SJCRH30 (cell line): ENCODE measurements around the gene CPPED1. TPM values are rescaled to one million over a fixed set of nuclear protein-coding genes. Genes with fewer than 3 reads are reported as not detected.

Experiments used
- DNase-seq, 2 experiments: peaks; one replicate each; pipeline ENCODE4 v3.0.0-alpha.2; 2015 to 2020
- H3K27ac ChIP-seq: fragments of 250-450 bp; sonication (Bioruptor Pico); 2 replicates; pipeline ENCODE4 v1.5.1; 2020; ENCODE audit warnings: mild to moderate bottlenecking, moderate library complexity
- H3K27me3 ChIP-seq: fragments of 250-450 bp; sonication (Bioruptor Pico); 2 replicates; pipeline ENCODE4 v1.5.1; 2020; ENCODE audit warnings: mild to moderate bottlenecking, moderate library complexity
- H3K36me3 ChIP-seq: fragments of 250-450 bp; sonication (Bioruptor Pico); 2 replicates; pipeline ENCODE4 v1.5.1; 2020; ENCODE audit warnings: mild to moderate bottlenecking, moderate library complexity
- H3K4me1 ChIP-seq: fragments of 250-450 bp; sonication (Bioruptor Pico); 2 replicates; pipeline ENCODE4 v1.5.1; 2020; ENCODE audit warnings: mild to moderate bottlenecking, moderate library complexity
- H3K4me3 ChIP-seq: fragments of 250-450 bp; sonication (Bioruptor Pico); 2 replicates; pipeline ENCODE4 v1.5.1; 2020; ENCODE audit warnings: mild to moderate bottlenecking, moderate library complexity
- H3K9me3 ChIP-seq: fragments of 250-450 bp; sonication (Bioruptor Pico); replicated peaks from 2 replicates; pipeline ENCODE4 v1.5.1; 2020; ENCODE audit warnings: mild to moderate bottlenecking, moderate library complexity
- total RNA-seq: library from RNA; depleted of rRNA; stranded (reverse); fragments of >200 nt; shearing (Covaris generic); gene quantifications from 2 replicates; pipeline ENCODE4 v1.2.3, GENCODE V29; 2014; rRNA removed

The CPPED1 gene
- total RNA-seq, 1 experiment from 2014 or later: 5.2 TPM

DNA sequence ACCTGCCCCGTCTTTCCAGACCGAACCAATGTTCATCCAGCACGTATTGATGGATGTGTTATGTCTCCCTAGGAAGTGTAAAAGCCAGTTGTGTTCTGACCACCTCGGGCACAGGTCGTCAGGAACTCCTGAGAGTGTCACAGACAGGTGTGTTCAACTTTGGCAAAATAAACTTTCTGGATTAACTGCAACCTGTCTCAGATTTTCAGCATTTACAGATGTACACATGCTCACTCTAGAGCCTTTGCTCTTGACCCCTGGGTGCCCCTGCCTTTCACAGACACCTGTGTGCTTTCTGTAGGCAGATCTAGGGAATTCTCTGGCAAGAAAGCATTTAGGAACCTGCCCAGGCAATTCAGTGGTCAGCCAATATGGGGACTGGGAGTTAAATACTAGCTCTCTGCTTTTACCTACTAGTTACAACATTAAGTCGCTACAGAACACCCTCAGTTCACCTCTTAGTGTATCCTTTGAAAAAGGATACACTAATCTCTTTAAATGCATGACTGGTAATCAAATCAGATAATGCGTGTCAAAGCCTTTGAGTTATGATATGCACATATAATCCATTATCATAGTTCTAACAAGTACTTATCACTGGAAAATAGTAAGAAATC, 188.9 kb downstream of the CPPED1 start:
- no peaks in the 10 kb centered on the region for H3K36me3 ChIP-seq
- no peak overlapping the region for H3K4me3 ChIP-seq
- H3K27me3 ChIP-seq: no peaks in the 10 kb centered on the region
- H3K9me3 ChIP-seq: no peaks in the 10 kb centered on the region
- H3K4me1 ChIP-seq: no peaks in the 10 kb centered on the region
- DNase-seq: no peak
- H3K27ac ChIP-seq: no peak overlapping the region

DNA sequence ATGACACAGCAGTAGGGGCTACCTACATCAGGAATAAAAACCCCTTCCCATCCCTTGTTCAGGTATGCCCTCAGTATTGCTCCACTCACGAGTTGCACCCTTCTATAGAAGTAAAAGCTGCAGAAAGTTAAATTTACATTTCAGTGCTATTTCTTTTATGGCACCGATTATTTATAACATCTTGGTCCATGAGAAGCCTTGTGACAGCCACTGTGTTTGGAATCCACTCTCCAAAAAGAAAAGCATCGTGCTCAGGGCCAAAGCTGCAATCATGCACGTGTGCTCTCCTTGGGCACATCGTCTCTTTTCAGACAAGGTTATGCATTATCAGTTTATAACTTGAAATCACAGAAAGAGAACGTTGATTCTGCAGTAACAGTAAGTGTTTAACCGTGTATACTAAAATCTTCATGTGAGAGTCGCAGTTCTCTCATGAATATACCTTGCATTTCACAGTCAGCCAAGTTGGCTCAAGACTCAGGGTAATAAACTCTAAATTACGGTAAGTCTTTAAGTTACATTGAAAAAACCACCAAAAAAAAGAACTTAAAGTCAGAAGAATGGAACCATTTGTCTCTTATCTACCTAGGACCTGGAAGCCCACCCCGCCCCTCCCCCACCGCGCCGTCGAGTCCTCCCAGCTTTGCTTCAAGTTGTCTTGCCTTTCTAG, 189.6 kb downstream of the CPPED1 start:
- H3K4me3 ChIP-seq: no peak overlapping the region
- no peaks in the 10 kb centered on the region for H3K4me1 ChIP-seq
- H3K27ac ChIP-seq: no peak overlapping the region
- H3K36me3 ChIP-seq: no peaks in the 10 kb centered on the region
- no peaks in the 10 kb centered on the region for H3K9me3 ChIP-seq
- DNase-seq: no peak
- no peaks in the 10 kb centered on the region for H3K27me3 ChIP-seq

DNA sequence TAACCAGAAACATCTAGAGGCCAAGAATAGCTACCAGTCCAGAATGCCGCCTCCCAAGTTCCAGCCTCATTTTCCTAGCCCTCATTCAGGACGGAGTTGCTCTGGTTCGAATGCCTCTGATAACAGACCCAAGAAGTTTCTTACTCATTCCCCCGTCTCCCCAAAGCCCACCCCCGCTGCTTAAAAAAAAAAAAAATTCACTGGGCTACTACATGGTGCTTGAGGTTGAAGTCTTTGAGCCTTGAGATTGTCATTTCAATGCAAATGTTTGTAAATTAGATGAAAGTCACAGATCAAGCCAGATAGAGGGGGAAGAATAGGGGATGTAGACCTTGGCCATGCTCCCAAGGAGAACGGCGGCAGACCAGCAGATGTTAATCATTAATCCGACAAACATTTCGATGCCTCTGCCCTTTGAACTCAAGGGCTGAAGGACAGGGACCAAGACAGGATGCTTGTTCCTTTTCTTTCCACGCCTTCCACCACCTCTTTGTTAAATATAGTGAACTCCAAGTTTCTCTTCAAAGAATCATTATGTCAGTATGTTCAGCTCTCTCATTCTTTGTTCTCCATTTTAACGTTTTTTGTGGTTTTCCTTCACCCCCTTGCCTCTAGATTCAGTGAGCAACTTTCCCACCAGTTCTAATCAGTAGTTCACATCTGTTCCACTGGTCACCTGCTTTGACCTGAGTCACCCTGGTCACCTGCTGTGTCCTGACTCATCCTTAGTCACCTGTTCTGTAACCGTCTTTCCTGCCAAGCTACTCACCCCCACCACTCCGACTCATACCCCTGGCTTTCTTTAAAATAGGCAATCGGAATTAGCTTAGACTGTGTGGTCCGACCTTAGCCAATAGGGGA, 190.3 kb downstream of the CPPED1 start:
- Histone ChIP-seq H3K27ac (no peak overlapping the region), H3K36me3 (no peaks in the 10 kb centered on the region), H3K27me3 (no peaks in the 10 kb centered on the region), H3K9me3 (no peaks in the 10 kb centered on the region), H3K4me1 (no peaks in the 10 kb centered on the region), H3K4me3 (no peak overlapping the region)
- peak; percentile 10 to 13 for DNase-seq

DNA sequence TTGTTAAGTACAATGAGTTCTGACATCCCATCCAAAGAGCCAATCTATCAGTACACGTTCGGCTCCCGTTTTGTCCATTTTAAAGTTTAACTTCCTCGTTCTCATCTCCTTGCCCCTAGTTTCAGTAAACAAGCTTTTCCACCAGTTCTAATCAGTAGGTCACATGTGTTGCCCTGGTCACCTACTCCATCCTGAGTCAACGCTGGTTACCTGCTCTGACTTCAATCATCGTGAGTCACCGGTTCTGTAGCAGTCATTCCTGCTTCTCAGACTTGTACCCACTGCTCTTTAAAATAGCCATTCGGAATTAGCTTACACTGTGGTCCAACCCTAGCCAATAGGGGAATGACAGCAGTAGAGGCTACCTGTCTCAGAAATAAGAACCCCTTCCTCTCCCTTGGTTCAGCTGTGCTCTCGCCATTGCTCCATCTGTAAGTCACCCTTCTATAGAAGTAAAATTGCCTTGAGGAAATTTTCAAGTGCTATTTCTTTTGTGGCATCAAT, 191.0 kb downstream of the CPPED1 start:
- H3K36me3 ChIP-seq: no peaks in the 10 kb centered on the region
- no peak overlapping the region for H3K4me3 ChIP-seq
- DNase-seq: no peak
- no peak overlapping the region for H3K27ac ChIP-seq
- no peaks in the 10 kb centered on the region for H3K27me3 ChIP-seq
- H3K9me3 ChIP-seq: no peaks in the 10 kb centered on the region
- no peaks in the 10 kb centered on the region for H3K4me1 ChIP-seq

DNA sequence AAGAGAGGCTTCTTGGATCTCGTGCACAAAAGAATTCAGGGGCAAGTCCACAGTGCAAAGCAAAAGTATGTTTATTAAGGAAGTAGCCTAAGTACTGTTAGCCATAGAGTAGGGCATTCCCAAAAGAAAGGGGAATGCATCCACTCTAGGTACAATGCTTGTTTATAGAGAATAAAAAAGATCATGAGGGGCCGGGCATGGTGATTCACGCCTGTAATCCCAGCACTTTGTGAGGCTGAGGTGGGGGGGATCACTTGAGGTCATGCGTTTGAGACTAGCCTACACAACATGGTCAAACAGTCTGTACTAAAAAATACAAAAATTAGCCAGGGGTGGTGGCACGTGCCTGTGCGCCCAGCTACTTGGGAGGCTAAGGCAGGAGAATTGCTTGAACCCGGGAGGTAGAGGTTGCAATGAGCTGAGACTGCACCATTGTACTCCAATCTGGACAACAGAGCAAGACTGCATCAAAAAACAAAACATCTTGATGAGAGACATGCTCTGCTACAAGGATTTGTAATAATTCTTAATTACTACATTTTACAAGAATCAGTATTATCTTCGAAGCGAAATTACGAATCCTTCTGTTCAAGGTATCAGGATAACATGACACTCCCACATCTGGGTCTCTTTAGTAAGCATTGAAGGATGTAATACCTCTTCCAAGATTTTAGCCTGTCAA, 191.6 kb downstream of the CPPED1 start:
- DNase-seq: no peak
- Histone ChIP-seq H3K4me1 (no peaks in the 10 kb centered on the region), H3K4me3 (no peak overlapping the region), H3K9me3 (no peaks in the 10 kb centered on the region), H3K27me3 (no peaks in the 10 kb centered on the region), H3K36me3 (no peaks in the 10 kb centered on the region), H3K27ac (no peak overlapping the region)

DNA sequence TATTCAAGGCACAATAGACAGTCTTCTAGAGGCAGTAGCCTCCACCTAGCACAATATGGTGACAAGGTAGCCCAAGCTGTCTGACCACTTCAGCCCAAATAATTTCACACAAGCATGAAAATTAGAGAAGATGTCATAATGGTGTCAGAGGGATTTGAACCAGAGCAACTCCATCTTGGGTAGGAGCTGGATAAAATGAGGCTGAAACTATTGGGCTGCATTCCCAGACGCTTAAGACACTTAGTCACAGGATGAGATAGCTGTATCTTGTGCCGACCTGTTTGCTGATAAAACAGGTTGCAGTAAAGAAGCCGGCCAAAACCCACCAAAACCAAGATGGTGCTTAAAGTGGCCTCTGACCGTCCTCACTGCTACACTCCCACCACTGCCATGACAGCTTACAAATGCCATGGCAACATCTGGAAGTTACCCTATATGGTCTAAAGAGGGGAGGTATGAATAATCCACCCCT, 192.6 kb downstream of the CPPED1 start:
- no peaks in the 10 kb centered on the region for H3K36me3 ChIP-seq
- H3K9me3 ChIP-seq: no peaks in the 10 kb centered on the region
- H3K4me1 ChIP-seq: no peaks in the 10 kb centered on the region
- no peaks in the 10 kb centered on the region for H3K27me3 ChIP-seq
- no peak overlapping the region for H3K27ac ChIP-seq
- no peak overlapping the region for H3K4me3 ChIP-seq
- DNase-seq: no peak

DNA sequence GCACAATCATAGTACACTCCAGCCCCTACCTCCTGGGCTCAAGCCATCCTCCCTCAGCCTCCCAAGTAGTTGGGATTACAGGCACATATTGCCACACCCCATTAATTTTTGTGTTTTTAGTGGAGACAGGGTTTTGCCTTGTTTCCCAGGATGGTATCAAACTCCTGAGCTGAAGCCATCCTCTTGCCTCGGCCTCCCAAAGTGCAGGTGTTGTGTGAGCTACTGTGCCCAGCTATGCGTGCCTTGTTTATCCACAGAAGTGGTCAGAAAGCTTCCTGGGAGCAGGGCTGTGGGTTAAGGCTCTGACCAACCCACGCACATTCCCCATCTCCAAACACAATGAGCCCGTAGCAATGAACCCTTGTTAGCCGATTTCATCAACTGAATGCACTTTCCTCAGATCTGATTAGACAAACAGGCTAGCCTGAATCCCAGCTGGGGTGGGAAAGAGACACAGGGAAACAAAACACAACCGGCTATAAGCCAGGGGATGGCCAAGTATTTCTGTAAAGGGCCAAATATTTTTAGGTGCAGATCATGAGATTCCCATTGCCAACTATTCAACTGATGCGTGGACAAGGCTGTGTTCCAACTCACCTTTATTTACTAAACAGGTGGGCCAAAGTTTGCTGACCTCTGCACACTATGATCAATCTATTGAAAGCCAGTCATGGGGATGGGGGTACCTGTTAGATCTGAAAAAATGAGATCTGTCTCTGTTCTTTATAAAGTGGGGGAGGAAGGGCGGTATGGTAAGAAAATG, 193.6 kb downstream of the CPPED1 start:
- Histone ChIP-seq H3K4me3 (no peak overlapping the region), H3K27ac (no peak overlapping the region), H3K27me3 (no peaks in the 10 kb centered on the region), H3K36me3 (no peaks in the 10 kb centered on the region), H3K4me1 (no peaks in the 10 kb centered on the region), H3K9me3 (no peaks in the 10 kb centered on the region)
- DNase-seq: no peak

Other genes starting within 250 kb of the CPPED1 start
- 0.03 TPM in 1 of 2 replicates, not detected in the other for gene SHISA9, start 97.7 kb upstream of the CPPED1 start, total RNA-seq